Vagina (tissue), 2 donors: Measurements from ENCODE around the gene TAB2.

Experiments
- CTCF ChIP-seq, 3 experiments: fragments of 450-650 bp in 2 of 3; fragments of 200-600 bp in 1 of 3; sonication (generic) in 1 of 3; IDR thresholded peaks; one replicate each; pipeline ENCODE4 v1.5.1; 2017 to 2019; ENCODE audit warnings: antibody characterized with exemption in 3 of 3, mild to moderate bottlenecking in 2 of 3, moderate library complexity in 2 of 3
- POLR2A ChIP-seq, 2 donors: fragments of 450-650 bp; IDR thresholded peaks; one replicate each; pipeline ENCODE4 v1.6.1; 2017; ENCODE audit warnings: antibody characterized with exemption in 2 of 2, mild to moderate bottlenecking in 2 of 2, moderate library complexity in 2 of 2
- POLR2AphosphoS5 ChIP-seq, 2 donors: sonication (generic); formaldehyde crosslinking; IDR thresholded peaks; one replicate each; pipeline ENCODE4 v1.9.0; 2017; ENCODE audit warnings: antibody characterized with exemption in 2 of 2, mild to moderate bottlenecking in 2 of 2, low read depth in 1 of 2; ENCODE audit not compliant: insufficient read depth in 1 of 2

- TF ChIP-seq CTCF (IDR thresholded peaks at IDR 0.05), result no peak
- TF ChIP-seq POLR2A (IDR thresholded peaks at IDR 0.05), result no peak
- no peak for TF ChIP-seq POLR2AphosphoS5 (IDR thresholded peaks at IDR 0.05; ENCODE audit: insufficient read depth in 1 of 2, low read depth in 1 of 2)
Measured at GRCh38 chr6:149332602-149333265, 15.2 kb downstream of the TAB2 start.
